SJSA1 (cell line): ENCODE measurements around the gene RNF214. TPM values are rescaled to one million over a fixed set of nuclear protein-coding genes. Genes with fewer than 3 reads are reported as not detected.

Experiments
- DNase-seq, 2 experiments: peaks; one replicate each; pipeline ENCODE4 v3.0.0-alpha.2; 2015 to 2020; ENCODE audit warnings: low spot score in 2 of 2, low read depth in 1 of 2
- H3K27ac ChIP-seq: fragments of 250-450 bp; sonication (Bioruptor Pico); 2 replicates; pipeline ENCODE4 v1.5.1; 2020; ENCODE audit warnings: mild to moderate bottlenecking, moderate library complexity
- H3K27me3 ChIP-seq: fragments of 250-450 bp; sonication (Bioruptor Pico); replicated peaks from 2 replicates; pipeline ENCODE4 v1.5.1; 2020; ENCODE audit warnings: mild to moderate bottlenecking, moderate library complexity
- H3K36me3 ChIP-seq: fragments of 250-450 bp; sonication (Bioruptor Pico); 2 replicates; pipeline ENCODE4 v1.5.1; 2020; ENCODE audit warnings: mild to moderate bottlenecking
- H3K4me1 ChIP-seq: fragments of 250-450 bp; sonication (Bioruptor Pico); replicated peaks from 2 replicates; pipeline ENCODE4 v1.6.1; 2021; ENCODE audit warnings: mild to moderate bottlenecking
- H3K4me3 ChIP-seq: fragments of 250-450 bp; sonication (Bioruptor Pico); 2 replicates; pipeline ENCODE4 v1.5.1; 2020; ENCODE audit warnings: mild to moderate bottlenecking
- H3K9me3 ChIP-seq: fragments of 250-450 bp; sonication (Bioruptor Pico); replicated peaks from 2 replicates; pipeline ENCODE4 v1.5.1; 2020; ENCODE audit warnings: mild to moderate bottlenecking
- total RNA-seq: library from RNA; depleted of rRNA; stranded (reverse); fragments of >200 nt; shearing (Covaris generic); gene quantifications from 2 replicates; pipeline ENCODE4 v1.2.3, GENCODE V29; 2014

Gene RNF214
- total RNA-seq, 1 experiment from 2014 or later, result 5.0 TPM

DNA sequence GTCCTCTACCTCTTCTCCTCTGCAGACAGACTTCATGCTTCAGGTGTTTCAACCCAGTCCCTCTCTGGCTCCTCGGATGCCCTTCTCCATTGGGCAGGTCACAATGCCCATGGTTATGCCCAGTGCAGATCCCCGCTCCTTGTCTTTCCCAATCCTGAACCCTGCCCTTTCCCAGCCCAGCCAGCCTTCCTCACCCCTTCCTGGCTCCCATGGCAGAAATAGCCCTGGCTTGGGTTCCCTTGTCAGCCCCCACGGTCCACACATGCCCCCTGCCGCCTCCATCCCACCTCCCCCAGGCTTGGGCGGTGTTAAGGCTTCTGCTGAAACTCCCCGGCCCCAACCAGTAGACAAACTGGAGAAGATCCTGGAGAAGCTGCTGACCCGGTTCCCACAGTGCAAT lies 49.4 kb downstream of the RNF214 start:
- no peak overlapping the region for H3K4me3 ChIP-seq
- peaks cover 27% of the 10 kb centered on the region for H3K4me1 ChIP-seq
- peaks cover 12% of the 10 kb centered on the region for H3K36me3 ChIP-seq
- no peaks in the 10 kb centered on the region for H3K9me3 ChIP-seq
- no peak for DNase-seq
- H3K27ac ChIP-seq, result peak overlapping the region; percentile 66
- H3K27me3 ChIP-seq, result no peaks in the 10 kb centered on the region

DNA sequence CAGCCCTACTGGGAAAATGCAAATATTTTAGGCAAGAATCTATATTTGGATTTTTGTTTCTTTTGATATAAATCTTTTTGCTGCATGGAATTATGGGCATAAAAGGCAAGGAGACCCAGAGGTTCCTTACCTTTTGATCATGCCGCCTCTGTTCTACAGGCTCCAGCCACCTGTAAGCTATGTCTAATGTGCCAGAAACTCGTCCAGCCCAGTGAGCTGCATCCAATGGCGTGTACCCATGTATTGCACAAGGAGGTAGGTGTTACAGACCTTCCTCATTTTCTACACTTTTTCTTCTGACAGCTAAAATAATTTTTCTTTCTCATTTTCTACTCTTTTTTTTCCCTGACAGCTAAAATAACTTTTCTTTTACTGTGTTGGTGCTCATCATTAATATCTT lies 50.5 kb downstream of the RNF214 start:
- Histone ChIP-seq H3K27me3 (no peaks in the 10 kb centered on the region), H3K27ac (no peak overlapping the region), H3K4me3 (no peak overlapping the region), H3K4me1 (peaks cover 27% of the 10 kb centered on the region), H3K36me3 (peaks cover 12% of the 10 kb centered on the region), H3K9me3 (no peaks in the 10 kb centered on the region)
- no peak for DNase-seq

- Histone ChIP-seq H3K4me3 (no peak overlapping the region), H3K9me3 (no peaks in the 10 kb centered on the region), H3K27me3 (no peaks in the 10 kb centered on the region), H3K4me1 (peaks cover 27% of the 10 kb centered on the region), H3K36me3 (peaks cover 12% of the 10 kb centered on the region), H3K27ac (no peak overlapping the region)
- DNase-seq, result no peak
These were observed 51.6 kb downstream of the RNF214 start for GRCh38 chr11:117284053-117284452.

- peaks cover 20% of the 10 kb centered on the region for H3K36me3 ChIP-seq
These were observed 54.1 kb downstream of the RNF214 start for GRCh38 chr11:117286588-117286987.

GRCh38 chr11:117287668-117288067 lies 55.2 kb downstream of the RNF214 start:
- H3K9me3 ChIP-seq, result no peaks in the 10 kb centered on the region
- DNase-seq, result no peak
- peaks cover 14% of the 10 kb centered on the region for H3K36me3 ChIP-seq
- no peak overlapping the region for H3K27ac ChIP-seq
- H3K4me3 ChIP-seq, result no peak overlapping the region
- no peaks in the 10 kb centered on the region for H3K4me1 ChIP-seq
- no peaks in the 10 kb centered on the region for H3K27me3 ChIP-seq

More at GRCh38 chr11:117286588-117286987, 54.1 kb downstream of the RNF214 start:
- H3K4me3 ChIP-seq, result no peak overlapping the region
- no peak overlapping the region for H3K27ac ChIP-seq
- no peaks in the 10 kb centered on the region for H3K9me3 ChIP-seq
- DNase-seq, result no peak
- no peaks in the 10 kb centered on the region for H3K27me3 ChIP-seq
- H3K4me1 ChIP-seq, result peaks cover 10% of the 10 kb centered on the region

DNA sequence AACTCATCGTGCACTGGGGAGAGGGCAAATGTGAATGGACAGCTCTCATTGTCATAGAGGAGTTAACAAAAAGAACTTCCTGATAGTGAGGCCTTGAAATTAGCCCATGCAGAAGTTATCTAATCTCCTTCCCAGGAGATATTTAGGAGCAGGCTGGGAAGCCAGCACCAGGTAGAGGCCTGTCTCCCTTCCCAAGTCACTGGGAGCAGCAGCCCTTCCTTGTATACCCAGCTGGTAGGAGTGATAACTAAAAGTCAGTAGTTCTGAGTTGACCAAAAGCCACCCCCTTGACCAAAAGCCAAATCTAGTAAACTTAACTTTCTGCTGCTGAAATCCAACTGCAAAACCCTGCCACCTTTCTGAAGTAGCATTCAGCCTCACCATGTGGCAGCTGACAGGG lies 57.3 kb downstream of the RNF214 start:
- no peak overlapping the region for H3K27ac ChIP-seq
- H3K27me3 ChIP-seq, result no peaks in the 10 kb centered on the region
- peaks cover 12% of the 10 kb centered on the region for H3K36me3 ChIP-seq
- no peak overlapping the region for H3K4me3 ChIP-seq
- no peaks in the 10 kb centered on the region for H3K4me1 ChIP-seq
- DNase-seq, result no peak
- H3K9me3 ChIP-seq, result no peaks in the 10 kb centered on the region

DNA sequence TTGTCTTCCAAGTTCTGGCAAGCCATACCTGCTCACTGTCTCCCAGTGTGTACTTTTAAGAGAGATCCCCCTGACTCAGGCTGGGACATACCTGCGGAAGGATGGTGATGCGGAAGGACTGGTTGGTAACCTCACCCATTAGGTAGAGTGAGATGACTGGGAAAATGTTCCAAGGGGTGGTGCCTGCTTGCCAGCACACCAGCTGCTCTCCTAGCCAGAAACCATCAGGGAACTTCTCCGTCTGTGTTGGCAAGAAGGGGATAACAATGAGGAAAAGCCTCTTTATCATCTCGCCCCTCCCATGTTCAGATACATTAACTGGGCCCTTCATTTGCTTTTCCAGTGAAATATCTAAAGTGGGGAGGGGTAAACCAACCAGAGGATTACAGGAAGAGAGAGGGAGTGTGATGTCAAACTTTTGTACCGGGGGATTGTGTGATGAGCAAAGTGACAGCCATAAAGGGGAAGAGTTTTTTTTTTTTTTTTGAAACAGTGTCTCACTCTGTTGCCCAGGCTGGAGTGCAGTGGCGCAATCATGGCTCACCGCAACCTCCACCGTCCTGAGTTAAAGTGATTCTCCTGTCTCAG lies 58.4 kb downstream of the RNF214 start, which contains the start of gene BACE1-AS:
BACE1-AS (plus strand) TSS at position 538 of the 588 bp plus-strand sequence.
- no peaks in the 10 kb centered on the region for H3K27me3 ChIP-seq
- peaks cover 10% of the 10 kb centered on the region for H3K36me3 ChIP-seq
- no peak within 1 kb of the TSS for H3K4me3 ChIP-seq
- no peak within 1 kb of the TSS for H3K27ac ChIP-seq
- H3K4me1 ChIP-seq, result no peaks in the 10 kb centered on the region
- no peak for DNase-seq
- no peaks in the 10 kb centered on the region for H3K9me3 ChIP-seq

DNA sequence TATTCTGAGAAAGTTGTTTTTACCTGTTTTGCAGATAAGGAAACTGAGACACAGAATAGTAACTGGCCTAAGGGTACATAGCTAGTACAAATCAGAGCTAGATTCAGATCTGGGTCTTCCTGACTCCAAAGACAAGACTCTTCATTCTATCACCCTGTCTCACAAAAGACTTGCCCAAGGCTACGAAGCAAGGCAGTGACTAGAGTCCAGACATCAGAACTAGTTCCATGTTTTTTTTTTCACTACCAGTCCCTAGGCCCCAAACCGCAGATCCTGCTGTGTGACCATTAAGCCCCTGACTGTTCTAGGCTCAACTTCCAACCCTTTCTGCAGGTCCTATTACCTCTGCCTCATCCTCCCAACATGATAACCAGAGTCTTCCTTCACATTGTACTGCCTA lies 60.1 kb downstream of the RNF214 start:
- H3K27me3 ChIP-seq, result no peaks in the 10 kb centered on the region
- H3K4me1 ChIP-seq, result no peaks in the 10 kb centered on the region
- H3K9me3 ChIP-seq, result no peaks in the 10 kb centered on the region
- no peak overlapping the region for H3K4me3 ChIP-seq
- peaks cover 10% of the 10 kb centered on the region; the same call in 1 of the 2 replicates for H3K36me3 ChIP-seq
- DNase-seq, result no peak
- H3K27ac ChIP-seq, result no peak overlapping the region

- no peaks in the 10 kb centered on the region for H3K9me3 ChIP-seq
- H3K36me3 ChIP-seq, result peaks cover 5% of the 10 kb centered on the region; the same call in 1 of the 2 replicates
- no peak overlapping the region for H3K4me3 ChIP-seq
- no peak overlapping the region for H3K27ac ChIP-seq
- no peaks in the 10 kb centered on the region for H3K4me1 ChIP-seq
- no peak for DNase-seq
- H3K27me3 ChIP-seq, result no peaks in the 10 kb centered on the region
These were observed 63.1 kb downstream of the RNF214 start for GRCh38 chr11:117295438-117296137.

DNA sequence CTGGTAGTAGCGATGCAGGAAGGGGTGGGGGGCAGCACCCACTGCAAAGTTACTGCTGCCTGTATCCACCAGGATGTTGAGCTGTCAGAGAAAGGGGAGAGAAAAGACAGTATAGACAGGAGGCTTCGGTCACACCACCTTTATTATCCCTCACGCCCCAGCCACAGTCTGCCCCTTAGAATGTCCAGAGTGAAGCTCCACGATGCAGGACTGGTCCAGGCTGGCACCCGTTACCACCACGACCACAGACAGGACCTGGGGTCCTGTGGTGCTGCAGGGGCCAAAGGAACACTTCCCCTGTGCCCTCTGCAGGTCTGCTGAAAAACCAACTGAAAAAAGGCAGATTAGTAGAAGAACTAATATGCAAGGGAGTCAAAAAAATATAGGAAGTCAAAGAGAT lies 64.4 kb downstream of the RNF214 start:
- Histone ChIP-seq H3K4me3 (no peak overlapping the region), H3K27me3 (no peaks in the 10 kb centered on the region), H3K4me1 (no peaks in the 10 kb centered on the region), H3K9me3 (no peaks in the 10 kb centered on the region), H3K36me3 (no peaks in the 10 kb centered on the region), H3K27ac (no peak overlapping the region)
- no peak for DNase-seq

DNA sequence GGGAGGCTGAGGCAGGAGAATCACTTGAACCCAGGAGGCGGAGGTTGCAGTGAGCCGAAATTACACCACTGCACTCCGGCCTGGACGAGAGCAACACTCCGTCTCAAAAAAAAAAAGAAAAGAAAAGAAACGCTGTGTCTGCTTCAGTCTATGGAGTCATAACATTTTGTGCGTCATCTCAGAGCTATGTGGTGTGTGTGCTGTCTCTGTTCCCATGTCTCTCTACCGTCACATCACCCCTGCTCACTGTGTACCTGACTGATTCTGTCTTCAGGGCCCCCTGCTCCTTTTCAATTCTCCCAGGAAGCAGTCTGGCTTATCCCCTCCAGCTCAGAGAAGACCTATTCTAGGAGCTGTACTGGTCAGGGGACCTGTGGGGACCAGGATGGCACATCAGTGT lies 65.7 kb downstream of the RNF214 start:
- Histone ChIP-seq H3K27ac (no peak overlapping the region), H3K4me3 (no peak overlapping the region), H3K9me3 (no peaks in the 10 kb centered on the region), H3K36me3 (no peaks in the 10 kb centered on the region), H3K27me3 (no peaks in the 10 kb centered on the region), H3K4me1 (no peaks in the 10 kb centered on the region)
- DNase-seq, result no peak

DNA sequence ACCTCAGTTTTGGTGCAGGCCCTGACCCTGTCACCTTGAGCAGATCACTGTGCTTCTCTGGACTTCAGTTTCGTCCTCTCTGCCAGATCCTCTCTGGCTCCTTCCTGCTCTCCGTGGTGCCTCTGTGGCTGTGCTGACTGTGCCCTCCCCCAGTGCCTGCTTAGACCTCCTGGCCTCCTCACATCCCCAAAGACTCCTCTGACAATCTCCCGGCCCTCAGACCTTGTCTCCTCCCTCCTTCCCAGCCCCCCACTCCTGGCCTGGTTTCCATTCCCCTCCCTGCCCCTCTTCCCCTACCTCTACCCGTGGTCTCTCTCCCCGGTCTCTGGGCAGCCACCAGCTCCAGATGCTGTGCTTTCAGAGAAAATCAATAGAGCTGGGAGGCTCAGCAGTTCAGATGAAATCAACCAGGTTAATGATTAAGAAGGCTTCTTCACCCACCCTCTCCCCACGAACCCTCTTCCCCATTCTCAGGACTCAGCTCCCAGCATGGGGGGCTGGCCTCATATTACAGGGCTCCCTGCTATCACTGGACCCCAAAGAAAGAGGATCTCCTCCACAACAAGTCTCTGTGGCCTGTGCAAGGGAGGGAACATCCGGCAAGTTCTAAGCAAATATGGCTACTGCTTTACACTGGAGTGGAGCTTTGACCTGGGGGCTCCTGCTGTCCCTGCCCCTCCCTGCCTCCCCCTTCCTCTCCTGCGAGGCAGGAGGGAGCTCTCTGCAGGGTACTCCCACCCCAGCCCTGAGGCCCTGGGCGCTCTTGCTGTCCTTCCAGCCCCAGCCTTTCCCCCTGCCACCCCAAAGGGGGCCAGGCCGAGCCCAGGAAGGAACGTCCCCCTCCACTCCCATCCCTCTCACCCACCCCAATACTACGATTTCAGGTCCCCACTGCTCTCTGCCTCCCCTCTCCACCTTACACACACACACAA lies 67.1 kb downstream of the RNF214 start:
- H3K36me3 ChIP-seq, result no peaks in the 10 kb centered on the region
- no peak overlapping the region for H3K27ac ChIP-seq
- H3K9me3 ChIP-seq, result no peaks in the 10 kb centered on the region
- H3K4me3 ChIP-seq, result no peak overlapping the region
- DNase-seq, result no peak
- H3K27me3 ChIP-seq, result no peaks in the 10 kb centered on the region
- H3K4me1 ChIP-seq, result no peaks in the 10 kb centered on the region

- H3K9me3 ChIP-seq, result no peaks in the 10 kb centered on the region
- H3K4me3 ChIP-seq, result no peak overlapping the region
- no peaks in the 10 kb centered on the region for H3K27me3 ChIP-seq
- H3K4me1 ChIP-seq, result no peaks in the 10 kb centered on the region
- no peaks in the 10 kb centered on the region for H3K36me3 ChIP-seq
- DNase-seq, result no peak
- H3K27ac ChIP-seq, result no peak overlapping the region
These were observed 67.8 kb downstream of the RNF214 start for GRCh38 chr11:117300283-117300663.

GRCh38 chr11:117300773-117301172 lies 68.3 kb downstream of the RNF214 start:
- no peak for DNase-seq
- Histone ChIP-seq H3K27ac (no peak overlapping the region), H3K4me3 (no peak overlapping the region)

More at GRCh38 chr11:117300773-117301172, 68.3 kb downstream of the RNF214 start:
- Histone ChIP-seq H3K36me3 (no peaks in the 10 kb centered on the region), H3K27me3 (no peaks in the 10 kb centered on the region), H3K9me3 (no peaks in the 10 kb centered on the region), H3K4me1 (no peaks in the 10 kb centered on the region)
